Endothelial cell of hepatic sinusoid (primary cell): ENCODE data around the gene TSHZ2.

Source experiments
- in situ Hi-C: cut with HindIII; loops from 2 replicates; pipeline ENCODE4 v1.10.0; 2017; ENCODE audit warnings: low sequenced_read_pairs

The TSHZ2 gene

DNA sequence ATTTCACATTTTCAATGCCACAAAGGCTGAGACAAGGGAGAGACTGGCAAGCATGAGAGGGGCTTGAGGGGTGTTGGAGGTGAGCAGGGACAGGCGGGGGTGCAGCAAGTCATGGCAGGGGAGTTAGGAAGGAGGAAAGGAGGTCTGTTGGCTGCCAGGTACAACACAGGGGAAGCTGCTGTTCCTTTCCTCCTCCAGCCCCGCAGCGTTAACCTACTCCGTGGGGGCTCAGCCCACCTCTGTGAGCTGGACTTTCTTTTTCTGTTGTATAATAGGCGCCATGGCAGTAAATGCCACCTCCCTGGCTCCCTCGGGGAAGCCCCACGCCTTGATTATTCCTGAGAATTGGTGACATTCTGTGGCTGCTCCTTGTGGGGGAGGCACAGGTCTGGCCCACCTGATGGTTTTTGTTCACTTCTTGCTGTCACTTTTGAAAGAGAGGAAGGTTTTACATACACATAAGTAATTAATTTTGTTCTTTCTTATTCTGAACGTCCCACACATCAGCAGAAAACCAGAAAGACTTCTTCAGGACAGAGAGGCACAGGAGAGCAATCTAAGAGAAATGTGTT lies 293.2 kb downstream of the TSHZ2 start:
- in situ Hi-C loops = no loop called here

DNA sequence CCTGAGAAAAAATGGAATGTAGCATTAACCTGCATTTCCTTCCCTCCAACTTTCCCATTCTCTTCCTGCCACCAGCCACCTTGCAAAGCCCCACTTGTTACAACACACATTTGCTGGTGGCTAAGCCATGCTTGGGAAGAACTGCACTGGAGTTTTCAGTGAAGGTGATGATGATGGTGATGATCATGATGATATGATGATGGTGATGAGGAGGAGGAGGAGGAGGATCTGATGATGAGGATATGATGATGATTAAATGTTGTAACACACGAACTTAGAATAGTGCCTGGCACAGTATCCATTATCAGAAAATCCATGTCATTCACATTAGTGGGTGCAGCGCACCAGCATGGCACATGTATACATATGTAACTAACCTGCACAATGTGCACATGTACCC lies 297.2 kb downstream of the TSHZ2 start:
- in situ Hi-C loops = no loop called here

DNA sequence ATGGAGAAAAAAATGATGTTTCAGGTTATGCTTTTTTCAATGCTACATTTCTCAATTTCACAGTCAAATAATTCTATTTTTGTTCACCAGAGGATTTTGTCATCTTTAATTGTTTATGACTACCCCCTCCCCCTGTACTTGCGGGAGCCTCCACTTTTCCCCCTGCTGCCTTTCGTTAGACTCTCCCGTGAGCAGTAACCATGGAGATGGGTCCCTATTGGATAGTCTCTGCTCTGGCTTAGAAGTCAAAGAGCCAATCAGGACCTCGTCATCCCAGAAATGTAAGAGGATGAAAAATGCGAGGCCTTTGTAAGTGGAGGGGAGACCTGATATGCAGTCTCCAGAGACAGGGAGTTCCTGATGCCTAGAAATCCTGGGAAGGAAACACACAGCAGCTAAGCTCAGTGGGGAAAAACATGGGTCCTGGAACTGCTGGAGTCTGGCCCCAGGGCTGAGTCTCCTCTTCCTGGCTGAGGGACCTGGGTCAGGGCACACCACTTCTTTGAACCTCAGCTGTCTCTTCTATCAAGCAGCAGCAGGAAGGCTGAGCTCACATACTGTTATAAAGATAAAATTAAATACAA lies 298.7 kb downstream of the TSHZ2 start:
- in situ Hi-C loops = no loop called here

DNA sequence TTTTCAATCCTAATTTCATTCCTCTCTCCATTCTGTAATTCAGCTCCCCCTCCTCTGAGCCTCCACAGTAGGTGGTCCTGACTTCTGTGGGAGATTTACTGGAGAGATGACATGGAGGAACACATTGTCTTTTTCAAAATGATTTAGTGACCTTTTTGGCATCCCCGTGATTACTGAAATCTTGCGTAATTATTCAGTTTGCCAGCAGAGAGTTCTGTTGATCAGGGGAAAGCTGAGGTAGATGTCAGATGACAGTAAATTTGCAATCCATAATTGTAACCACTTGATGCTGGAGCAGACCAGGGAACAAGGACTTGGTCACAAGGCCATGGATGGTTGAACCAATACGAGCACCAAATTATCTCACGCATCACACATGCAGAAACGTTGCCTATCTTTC lies 302.2 kb downstream of the TSHZ2 start:
- in situ Hi-C loops = no loop called here

DNA sequence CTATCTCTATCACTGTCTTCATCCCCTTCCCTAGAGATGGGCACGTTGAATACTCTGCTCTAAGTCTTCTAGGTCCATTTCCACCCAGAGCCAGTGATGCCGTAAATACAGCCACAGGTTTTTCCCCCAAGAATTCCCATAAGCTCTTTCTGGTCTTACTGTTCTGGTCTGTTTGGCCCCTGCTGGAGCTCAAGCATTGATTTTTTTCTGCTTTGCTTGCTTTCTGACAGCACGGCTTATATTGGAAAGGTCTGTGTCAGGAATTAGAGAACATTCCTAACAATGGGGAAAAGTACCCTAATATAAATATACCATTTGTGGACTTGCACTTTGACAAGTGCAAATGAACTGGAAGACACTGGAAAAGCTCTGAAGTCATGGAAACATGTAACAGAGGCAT lies 302.6 kb downstream of the TSHZ2 start:
- in situ Hi-C loops = no loop called here

DNA sequence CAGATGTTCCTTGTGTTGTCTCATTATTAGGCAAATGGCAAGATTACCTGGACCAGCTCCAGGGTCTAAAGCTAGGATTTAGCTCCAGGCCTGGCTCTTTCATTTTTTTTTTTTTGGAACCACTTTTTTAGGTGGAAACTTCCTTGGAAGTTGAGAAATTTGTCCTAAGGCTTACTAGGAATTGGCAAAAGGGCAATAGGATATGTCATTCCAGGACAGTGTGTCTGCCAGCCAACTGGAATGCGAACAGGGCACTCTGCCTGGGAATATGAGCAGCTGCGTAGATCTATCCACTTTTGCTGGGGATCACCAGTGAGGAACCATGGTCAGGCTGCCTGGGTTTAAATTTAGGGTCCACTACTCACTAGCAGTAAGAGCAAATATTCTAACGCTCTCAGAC lies 304.0 kb downstream of the TSHZ2 start:
- in situ Hi-C loops = no loop called here

DNA sequence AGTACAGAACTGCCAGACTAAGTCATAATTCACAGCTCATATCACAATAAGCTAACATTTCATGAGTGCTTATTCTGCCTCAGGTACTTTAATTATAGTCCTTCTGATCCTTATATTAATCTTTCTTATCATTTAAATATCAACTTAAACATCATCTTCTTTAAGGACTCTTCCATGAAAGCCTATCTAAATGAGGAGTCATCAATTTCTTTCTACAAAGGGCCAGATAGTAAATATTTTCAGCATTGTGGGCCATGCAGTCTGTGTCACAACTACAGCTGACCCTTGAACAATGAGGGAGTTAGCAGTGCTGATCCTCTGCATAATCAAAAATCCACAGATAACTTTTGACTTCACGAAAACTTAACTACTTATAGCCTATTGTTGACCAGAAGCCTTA lies 306.4 kb downstream of the TSHZ2 start:
- in situ Hi-C loops = no loop called here

DNA sequence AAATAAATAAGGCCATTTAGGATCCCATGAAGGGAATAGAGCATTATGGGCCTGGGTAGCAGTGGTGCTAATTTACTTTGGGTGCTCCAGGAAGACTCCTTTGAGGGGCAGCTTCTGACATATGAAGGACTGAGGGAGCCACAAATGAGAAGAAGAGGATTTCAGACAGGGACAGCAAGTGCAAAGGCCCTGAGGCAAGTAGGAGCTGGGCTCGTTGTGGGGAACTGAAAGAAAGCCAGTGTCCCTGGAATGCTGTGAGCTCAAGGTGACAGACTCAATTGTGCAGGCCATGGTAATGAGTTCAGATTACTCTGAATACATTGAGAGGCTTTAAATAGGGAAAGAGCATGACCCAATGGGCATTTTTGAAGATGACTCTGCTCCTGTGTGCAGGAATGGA lies 307.6 kb downstream of the TSHZ2 start:
- in situ Hi-C loops = no loop called here

DNA sequence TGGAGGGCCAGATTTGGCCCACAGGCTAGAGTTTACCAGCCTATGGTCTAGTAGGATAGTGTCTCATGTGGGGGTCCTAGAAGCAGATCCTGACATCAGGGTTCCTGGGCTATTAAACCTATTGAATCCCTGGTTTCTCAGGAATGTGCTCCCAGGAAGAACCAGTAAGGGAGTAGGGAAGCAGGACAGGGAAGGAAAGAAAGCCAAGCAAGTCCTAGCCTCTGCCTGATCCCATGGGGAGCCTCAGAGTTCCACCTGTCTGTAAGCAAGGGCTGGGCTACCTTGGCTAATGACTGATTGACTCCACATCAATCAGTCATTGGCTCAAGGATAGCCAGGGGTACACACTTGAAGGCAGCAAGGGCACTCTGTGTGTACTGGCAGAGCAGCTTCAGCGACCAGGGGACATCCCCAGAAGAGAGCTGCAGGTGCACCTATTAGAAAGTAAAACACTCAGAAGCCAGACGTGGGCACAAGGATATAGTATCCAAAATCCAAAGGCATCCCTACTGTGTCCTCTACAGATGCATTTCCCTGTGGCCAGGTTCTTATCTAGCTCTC lies 309.5 kb downstream of the TSHZ2 start:
- in situ Hi-C loops = no loop called here

DNA sequence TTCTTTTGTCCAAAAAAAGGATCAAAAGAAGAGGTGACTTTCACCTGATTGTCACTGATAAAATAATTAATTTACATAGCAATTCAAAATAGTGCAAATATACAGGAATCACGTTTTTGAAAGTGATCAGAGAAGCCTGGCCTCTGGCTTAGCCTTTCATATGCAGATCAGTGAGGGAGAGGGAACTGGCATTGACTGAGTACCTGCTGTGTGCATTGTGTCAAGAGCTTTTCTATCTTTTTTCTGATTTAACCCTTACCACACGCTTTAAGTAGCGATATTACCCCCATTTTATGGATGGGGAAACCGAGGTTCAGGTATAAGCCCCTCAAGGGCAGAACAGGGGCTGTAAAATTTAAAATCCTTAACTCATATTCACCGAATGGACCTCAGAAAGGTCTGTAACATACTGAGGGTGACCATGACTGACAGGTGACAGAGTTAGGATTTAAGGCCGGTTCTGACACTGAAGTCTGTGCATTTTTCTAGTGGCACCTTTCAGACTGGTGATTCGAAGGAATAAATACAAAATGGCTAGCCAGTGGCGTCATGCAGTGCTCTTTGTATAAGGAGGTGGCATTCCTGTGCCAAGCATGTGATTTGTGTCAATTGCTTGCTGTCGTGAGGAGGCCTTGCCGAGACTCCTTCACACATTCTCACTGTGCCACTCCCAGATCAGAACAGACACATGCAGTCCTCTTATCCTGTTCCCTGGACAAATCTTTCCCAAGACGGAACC lies 310.2 kb downstream of the TSHZ2 start:
- in situ Hi-C loops = no loop called here

DNA sequence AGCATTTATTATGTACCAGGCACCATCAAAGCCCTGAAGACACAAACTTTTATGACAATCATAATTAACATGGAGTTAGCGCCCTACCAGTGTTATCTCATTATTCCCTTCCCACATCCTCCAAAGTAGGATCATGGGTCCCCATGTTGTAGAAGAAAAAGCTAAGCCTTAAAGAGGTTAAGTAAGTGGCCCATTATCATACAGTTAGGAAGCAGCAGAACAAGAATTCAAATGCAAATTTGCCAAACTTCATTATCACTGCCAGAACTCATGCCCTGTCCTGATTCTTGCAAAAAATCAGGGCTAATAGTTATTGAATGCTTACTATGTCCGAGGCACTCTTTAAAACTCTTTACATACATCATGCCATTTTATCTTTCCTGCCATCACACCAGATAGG lies 310.9 kb downstream of the TSHZ2 start:
- in situ Hi-C loops = no loop called here

DNA sequence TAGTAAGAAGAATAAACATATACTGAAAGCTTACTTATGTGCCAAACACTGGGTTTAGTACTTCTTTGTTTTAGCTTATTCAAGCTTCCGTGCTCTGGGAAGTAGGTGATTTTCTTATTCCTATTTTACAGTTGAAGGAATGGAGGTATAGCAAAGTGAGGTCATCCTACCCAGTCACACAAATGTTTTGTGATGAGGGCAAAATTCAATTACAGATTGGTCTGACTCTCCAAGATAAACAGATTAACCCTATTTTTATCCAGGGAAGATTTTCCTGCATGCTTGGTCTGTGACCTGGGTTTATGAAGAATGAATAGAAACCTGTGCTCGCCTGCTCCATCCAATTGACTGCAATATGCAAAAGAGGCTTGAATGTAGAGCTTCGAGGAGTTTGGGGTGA lies 311.4 kb downstream of the TSHZ2 start:
- in situ Hi-C loops = no loop called here

DNA sequence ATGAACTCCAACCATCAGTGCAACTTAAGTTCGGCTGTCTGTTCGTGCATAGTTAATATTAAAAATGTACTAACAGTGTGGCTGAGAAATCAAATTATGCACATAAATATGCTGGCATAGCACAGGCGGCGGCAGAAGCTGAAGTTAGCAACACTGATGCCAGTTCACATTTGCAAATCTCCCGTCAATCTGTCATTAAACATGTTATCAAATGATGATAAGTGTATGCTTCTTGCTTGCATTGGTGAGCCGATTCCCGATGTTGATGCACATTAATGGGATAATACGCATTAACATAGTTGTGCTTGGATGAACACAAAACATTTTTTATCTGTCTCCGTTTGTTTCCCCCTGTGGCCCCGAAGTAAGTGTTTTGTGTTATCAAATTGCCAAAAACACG lies 312.1 kb downstream of the TSHZ2 start:
- in situ Hi-C loops = no loop called here

DNA sequence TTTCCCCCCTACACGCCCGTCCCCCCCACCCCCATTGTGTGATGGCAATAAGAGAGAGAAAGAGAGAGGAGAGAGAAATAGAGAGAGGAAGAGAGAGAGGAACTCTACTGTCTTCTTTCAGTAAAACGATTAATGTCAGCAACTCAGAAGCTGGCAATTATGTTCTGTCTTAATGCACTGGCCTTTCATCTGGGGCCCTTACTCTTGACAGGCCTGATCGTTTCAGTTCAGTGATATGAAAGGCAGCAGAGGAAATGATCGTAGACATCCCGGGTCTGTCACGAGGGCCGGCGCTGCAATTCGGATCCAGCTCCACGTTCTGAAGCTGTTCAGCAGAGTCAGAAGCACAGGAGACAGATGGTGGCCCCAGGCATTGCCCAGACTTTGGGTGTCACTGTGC lies 312.5 kb downstream of the TSHZ2 start:
- in situ Hi-C loops = no loop called here

DNA sequence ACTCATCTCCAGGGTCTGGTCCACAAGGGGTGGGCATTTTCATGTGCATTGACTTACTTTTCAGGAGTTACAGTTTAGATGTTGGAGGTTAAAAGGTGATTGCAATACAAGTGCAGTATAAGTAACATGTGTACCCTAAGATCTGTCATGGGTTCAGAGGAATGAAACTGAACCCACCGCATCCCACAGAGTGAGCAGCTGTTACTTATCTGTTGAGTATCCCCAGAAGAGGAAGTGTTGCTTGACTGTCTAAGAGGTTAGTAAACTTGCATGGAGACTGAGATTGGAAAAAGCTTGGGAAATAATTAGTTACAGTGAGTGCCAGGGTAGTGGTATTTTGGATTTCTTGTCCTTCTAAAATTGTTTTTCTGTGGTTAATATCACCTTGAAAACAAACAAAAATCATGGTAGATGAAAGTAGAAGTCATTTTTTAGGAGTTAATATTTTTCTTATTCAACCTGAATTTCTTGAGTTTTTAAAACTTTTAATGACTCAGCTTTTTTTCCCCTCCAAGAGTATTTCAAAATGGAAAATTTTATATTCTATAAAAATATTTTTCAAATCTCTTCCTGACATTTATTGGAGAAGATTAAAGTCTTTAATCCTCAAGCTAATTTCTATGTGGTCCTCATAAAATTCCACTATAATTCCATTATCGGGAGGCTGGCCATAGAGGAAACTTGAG lies 315.3 kb downstream of the TSHZ2 start:
- in situ Hi-C loops = no loop called here

DNA sequence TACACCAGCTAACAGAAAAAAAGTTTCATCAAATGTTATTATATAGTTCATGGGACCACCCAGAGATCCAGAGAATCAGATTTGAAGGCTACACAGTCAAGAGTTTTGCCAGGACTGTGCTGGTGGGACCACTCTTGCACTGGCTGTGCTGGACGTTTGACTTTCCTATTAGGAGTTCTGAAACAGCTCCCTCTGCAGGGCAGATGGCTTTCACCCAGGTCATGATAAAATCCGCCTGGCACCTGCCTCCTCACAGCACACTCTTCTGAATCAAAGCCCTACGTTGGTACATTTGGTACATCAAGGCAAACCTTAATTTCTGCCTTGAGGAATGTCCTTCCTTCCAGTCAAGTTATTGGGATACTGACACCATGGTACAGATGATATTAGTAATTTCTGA lies 319.4 kb downstream of the TSHZ2 start:
- in situ Hi-C loops = no loop called here

DNA sequence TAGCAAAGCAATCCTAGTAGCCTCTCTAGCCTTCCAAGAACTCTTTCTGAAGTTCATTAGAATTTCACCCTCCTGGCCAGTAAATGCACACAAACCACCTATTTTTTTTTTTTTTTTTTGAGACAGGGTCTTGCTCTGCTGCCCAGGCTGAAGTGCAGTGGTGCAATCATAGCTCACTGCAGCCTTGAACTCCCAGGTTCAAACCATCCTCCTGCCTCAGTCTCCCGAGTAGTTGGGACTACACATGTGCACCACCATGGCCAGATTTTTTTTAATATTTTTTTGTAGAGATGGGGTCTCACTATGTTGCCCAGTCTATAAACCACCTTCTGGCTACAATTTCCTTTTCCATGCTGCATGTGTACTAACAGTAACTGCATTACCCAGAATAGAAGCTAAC lies 320.2 kb downstream of the TSHZ2 start:
- in situ Hi-C loops = no loop called here

DNA sequence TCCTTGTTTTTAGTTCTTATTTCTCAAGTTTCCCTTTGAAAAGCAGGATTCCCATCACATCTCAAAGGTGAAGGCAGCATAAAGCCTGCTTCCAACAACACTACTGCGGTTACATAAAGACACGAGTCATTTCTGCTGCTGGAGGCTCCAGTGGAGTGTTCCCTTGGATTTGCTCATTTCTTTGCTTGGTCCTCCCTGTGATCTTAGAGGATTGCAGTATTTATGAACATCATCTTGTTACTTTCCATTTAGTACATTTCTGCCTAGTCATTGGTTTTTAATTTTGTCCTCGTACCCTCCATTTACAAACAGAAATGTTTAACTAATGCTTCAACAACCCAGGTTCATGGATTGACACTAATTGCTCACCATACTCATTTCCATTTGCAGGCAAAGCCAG lies 322.6 kb downstream of the TSHZ2 start:
- in situ Hi-C loops = no loop called here

DNA sequence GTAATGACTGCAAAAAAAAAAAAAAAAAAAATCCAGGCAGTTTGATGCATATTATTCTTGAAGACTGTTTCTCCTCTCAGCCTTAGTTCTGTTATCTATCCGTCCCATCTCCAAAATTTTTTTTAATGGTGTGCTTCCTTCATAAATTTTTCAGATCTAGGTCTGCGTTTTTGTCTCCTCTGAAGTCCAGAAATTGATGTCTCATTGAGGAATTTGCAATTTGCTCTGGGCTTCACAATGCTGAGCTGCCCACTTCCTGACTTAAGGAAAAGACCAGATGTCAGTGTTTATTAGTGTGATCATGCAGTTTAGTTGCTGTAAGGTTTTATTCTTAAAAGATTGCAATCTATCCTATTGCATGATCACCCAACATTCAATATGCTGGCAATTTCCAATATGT lies 323.9 kb downstream of the TSHZ2 start:
- in situ Hi-C loops = no loop called here

DNA sequence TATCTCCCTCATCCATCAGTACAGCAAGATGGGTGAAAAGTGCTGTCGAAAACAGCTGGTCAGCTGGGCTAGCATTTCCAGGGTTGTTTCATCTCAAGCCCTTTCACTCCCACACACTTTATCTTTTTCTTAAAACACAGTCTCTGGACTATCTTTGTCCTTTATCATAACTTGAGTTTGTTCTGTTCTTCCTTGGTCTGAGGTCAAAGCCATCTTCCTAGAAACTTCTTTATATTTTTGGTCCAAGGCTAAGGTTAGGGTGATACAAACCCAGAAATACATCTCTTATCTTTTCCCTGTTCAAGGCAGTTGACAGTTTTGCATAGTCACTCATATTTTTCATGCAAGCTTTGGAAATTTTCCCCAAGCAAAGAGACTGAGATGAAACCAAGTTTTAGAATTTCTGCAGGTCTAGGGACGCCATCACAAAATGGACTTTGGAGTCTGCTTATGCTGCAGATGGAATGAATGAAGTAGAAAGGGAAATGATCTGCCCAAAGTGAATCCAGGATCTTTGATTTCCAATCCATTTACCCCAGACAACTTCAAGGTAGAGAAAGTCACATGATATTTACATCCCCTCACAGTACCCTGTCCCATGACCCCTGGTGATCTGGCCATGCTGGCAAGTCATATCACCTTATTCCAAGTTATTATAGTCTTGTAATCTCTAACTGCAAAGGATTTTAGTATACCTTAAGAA lies 324.4 kb downstream of the TSHZ2 start:
- in situ Hi-C loops = no loop called here

DNA sequence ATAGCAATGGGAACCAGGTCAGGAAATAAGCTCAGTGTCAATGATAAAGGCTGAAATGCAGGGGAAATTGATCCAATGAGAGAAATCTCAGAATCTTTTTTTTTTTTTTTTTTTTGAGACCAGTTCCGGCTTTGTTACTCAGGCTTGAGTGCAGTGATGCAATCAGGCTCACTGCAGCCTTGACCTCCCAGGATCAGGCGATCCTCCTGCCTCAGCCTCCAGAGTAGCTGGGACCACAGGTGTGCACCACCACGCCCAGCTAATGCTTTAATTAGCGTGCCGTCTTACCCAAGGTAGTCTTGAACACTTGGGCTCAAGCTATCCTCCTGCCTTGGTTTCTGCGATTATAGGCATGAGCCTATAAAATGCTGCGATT lies 325.0 kb downstream of the TSHZ2 start:
- in situ Hi-C loops = no loop called here
